ENCODE data around the gene GPX4. TPM values are rescaled to one million over a fixed set of nuclear protein-coding genes. Genes with fewer than 3 reads are reported as not detected.
A peak's percentile ranks its signal among the peaks of the same experiment; 100 is the strongest.

The GPX4 gene
- total RNA-seq, 1 donor from 2014 or later = 204 TPM

GRCh38 chr19:1132552-1133383 is 29.0 kb downstream of the GPX4 start:
- DNase-seq (ENCODE audit: extremely low spot score, unreplicated experiment) = no peak
- H3K27me3 Mint-ChIP-seq = no peaks in the 10 kb centered on the region
- no peaks in the 10 kb centered on the region for H3K9me3 Mint-ChIP-seq
- no peak for TF ChIP-seq CTCF (conservative IDR thresholded peaks at IDR 0.05)
- no peak overlapping the region for H3K4me3 Mint-ChIP-seq
- no peak overlapping the region for H3K27ac Mint-ChIP-seq
- no peaks in the 10 kb centered on the region for H3K36me3 Mint-ChIP-seq
- no peaks in the 10 kb centered on the region for H3K4me1 Mint-ChIP-seq (ENCODE audit: unreplicated experiment)

GRCh38 chr19:1133471-1133929 is 29.7 kb downstream of the GPX4 start:
- H3K36me3 Mint-ChIP-seq = no peaks in the 10 kb centered on the region
- no peaks in the 10 kb centered on the region for H3K9me3 Mint-ChIP-seq
- no peaks in the 10 kb centered on the region for H3K27me3 Mint-ChIP-seq
- no peak for DNase-seq (ENCODE audit: extremely low spot score, unreplicated experiment)
- no peaks in the 10 kb centered on the region for H3K4me1 Mint-ChIP-seq (ENCODE audit: unreplicated experiment)
- no peak overlapping the region for H3K4me3 Mint-ChIP-seq
- no peak for TF ChIP-seq CTCF (conservative IDR thresholded peaks at IDR 0.05)
- no peak overlapping the region for H3K27ac Mint-ChIP-seq

GRCh38 chr19:1134431-1134830 is 30.6 kb downstream of the GPX4 start:
- Mint-ChIP-seq H3K27ac (no peak overlapping the region), H3K27me3 (no peaks in the 10 kb centered on the region), H3K4me3 (no peak overlapping the region), H3K36me3 (peaks cover 3% of the 10 kb centered on the region), H3K4me1 (ENCODE audit: unreplicated experiment) (no peaks in the 10 kb centered on the region), H3K9me3 (no peaks in the 10 kb centered on the region)
- no peak for DNase-seq (ENCODE audit: extremely low spot score, unreplicated experiment)
- no peak for TF ChIP-seq CTCF (conservative IDR thresholded peaks at IDR 0.05)

- Mint-ChIP-seq H3K9me3 (no peaks in the 10 kb centered on the region), H3K4me1 (ENCODE audit: unreplicated experiment) (no peaks in the 10 kb centered on the region), H3K36me3 (peaks cover 7% of the 10 kb centered on the region), H3K27ac (no peak overlapping the region), H3K27me3 (no peaks in the 10 kb centered on the region), H3K4me3 (no peak overlapping the region)
- no peak for DNase-seq (ENCODE audit: extremely low spot score, unreplicated experiment)
- TF ChIP-seq CTCF (conservative IDR thresholded peaks at IDR 0.05) = no peak
These were observed 31.7 kb downstream of the GPX4 start for GRCh38 chr19:1135454-1135853.

GRCh38 chr19:1136201-1136600 is 32.4 kb downstream of the GPX4 start:
- Mint-ChIP-seq H3K4me1 (ENCODE audit: unreplicated experiment) (no peaks in the 10 kb centered on the region), H3K27ac (peak overlapping the region; percentile 44), H3K36me3 (peaks cover 7% of the 10 kb centered on the region), H3K4me3 (no peak overlapping the region), H3K9me3 (no peaks in the 10 kb centered on the region), H3K27me3 (no peaks in the 10 kb centered on the region)
- TF ChIP-seq CTCF (conservative IDR thresholded peaks at IDR 0.05) = no peak
- DNase-seq (ENCODE audit: extremely low spot score, unreplicated experiment) = no peak

All from type B pancreatic cell (in vitro differentiated cells).